NCI-H1105 (cell line): Measurements from ENCODE around the gene RNF130.

Source experiments
- DNase-seq: peaks from one replicate; lab custom pipeline; 2025; lab: John Stamatoyannopoulos, UW

Gene RNF130, protein sequence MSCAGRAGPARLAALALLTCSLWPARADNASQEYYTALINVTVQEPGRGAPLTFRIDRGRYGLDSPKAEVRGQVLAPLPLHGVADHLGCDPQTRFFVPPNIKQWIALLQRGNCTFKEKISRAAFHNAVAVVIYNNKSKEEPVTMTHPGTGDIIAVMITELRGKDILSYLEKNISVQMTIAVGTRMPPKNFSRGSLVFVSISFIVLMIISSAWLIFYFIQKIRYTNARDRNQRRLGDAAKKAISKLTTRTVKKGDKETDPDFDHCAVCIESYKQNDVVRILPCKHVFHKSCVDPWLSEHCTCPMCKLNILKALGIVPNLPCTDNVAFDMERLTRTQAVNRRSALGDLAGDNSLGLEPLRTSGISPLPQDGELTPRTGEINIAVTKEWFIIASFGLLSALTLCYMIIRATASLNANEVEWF

DNA sequence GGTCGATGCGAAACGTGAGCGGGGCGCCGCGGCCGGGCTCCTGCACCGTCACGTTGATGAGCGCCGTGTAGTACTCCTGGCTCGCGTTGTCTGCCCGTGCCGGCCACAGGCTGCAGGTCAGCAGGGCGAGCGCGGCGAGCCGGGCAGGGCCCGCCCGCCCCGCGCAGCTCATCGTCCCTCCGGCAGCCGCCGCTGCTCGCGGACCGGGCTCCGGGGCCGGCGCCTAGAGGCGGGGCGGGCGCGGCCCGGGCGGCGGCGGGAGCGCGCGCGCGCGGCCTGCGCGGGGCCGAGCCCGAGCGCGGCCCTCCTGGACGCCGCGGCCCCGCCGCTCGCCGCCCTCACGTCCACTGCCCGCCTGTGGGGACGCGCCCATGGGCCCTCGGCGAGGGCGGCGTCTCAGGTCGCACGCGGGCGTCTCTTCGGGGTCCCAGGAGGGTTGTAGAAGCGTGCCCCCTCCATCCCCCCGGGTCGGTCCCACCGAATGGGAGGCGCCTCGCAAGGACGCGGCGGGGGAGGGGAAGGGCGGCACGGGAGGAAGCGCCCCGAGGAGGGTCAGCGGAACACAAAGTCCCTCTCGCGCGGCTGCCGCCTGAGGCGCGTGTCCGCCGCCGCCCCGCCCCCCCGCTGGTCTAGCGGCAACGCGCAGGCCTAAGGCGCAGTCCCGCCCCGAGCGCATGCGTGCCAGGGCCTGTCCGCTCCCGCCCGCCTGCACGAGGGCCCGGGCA lies at the start of gene RNF130:
Gene RNF130, minus strand, starts transcription at position 229 of the 725 bp plus-strand sequence. Its CDS starts 57 bp downstream, at position 172.
- DNase-seq: peak; percentile 62

DNA sequence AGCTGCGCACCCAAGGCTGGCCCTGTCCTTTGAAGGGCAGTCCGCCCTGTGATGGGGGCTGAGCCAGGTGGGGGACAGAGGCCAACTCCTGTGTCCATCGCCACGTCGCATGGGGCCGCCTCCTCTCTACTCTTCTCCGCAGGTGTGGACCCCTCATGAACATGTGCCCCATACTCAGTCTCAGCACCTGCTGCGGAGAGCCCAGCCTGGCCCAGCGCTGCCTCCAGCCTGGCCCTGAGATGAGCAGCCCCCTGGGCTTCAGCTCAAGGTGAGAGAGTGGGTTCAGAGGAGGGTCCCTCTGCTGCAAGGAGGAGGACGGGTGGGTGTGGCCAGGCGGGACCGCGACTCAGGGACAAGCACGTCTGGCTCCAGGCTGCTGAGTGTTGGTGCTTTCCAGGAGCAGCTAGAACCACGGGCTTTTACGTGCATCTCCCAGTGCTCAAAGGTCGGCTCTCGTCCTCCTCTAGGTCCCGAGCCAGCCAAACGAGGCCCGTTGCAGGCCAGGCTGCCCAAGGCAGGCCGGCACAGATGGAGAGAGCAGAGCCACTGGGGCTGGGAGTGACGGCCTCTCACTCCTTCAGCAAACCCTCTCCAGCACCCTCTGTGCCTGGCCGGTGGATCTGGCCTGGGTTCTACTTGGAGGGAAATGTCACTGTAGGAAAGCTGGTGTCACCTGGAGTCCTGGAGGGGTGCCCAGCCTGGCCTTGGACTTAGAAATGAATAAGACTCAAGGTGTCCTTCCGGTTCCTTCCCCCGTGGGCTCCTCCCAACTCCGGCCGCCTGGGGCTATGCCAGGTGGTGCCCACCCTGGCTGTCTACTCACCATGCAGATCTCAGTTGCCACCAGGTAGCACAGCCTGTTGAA lies 48.9 kb upstream of the RNF130 start:
- DNase-seq: no peak

DNA sequence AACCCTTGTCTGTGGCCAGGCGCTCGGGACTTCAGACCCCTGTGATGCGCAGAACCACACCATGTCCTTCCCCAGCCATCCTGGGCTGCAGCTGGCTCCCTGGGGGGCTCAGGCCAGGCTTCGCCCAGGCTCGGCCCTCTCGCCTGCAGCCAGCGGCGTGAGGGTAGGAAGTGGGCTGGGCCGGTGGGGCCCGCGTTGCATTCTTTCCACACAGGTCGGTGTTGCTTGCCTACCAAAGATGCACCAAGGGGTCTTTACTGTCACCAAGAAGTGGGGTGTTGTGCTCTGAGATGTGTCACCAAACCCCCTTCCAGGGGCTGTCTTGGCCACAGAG lies 48.3 kb upstream of the RNF130 start:
- no peak for DNase-seq

DNA sequence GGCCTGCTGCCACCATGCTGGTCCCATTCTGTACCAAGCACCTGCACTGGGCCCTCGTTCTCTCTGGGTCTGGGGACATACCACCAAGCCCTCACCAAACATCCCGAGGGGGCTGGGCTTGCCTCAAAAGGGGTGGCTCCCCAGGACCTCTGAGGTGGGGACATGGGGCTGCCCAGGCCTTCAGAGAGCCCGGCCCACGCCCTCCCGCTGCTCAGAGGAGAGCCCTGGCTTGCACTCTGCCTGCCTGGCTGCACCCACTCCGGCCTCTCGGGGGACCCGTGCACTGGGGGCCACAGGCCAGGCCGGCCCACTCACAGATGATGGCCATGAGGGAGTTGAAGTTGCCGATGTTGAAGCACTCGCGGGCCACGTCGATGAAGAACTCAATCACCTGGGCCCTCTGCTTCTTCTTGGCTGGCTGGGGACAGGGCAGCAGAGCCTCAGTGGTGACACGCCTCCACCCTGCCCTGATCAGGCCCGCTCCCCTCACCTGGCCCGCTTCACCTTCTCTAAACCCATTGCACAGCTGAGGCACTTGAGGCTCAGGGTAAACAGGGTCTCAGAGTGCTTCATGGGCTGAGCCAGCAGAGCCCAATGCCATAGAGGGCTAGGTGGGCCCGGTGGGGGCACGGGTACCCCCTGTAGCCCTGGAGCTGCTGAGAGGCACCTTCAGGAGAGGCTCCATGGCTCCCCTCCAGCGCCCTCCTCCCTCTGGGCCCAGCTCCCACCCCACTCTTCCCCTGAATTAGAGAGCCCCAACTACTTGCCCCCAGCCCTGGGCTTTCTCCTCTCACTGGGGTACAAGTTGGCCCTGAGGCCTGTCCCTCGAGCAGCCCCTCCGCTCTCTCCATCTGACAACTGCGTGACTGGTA lies 47.7 kb upstream of the RNF130 start:
- DNase-seq: no peak

DNA sequence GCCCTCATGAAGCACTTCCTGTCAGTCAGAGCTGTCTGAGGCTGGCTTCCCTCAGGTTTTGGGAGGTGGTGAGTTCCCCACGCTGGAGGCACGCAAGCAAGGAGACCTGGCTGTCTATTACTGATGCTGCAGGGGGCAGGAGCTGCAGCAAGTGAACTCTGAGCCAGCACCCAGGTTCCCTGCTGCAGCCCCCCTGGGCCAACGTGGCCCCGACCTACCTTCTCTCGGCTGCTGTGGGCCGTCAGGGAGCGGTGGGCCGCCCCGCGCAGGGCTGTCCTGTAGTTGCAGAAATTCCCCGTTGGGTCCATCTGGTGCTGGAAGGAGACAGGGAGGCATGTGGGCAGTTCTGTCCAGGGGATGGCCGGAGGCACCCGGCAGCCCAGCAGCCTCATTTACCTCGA lies 46.8 kb upstream of the RNF130 start:
- DNase-seq: no peak

DNA sequence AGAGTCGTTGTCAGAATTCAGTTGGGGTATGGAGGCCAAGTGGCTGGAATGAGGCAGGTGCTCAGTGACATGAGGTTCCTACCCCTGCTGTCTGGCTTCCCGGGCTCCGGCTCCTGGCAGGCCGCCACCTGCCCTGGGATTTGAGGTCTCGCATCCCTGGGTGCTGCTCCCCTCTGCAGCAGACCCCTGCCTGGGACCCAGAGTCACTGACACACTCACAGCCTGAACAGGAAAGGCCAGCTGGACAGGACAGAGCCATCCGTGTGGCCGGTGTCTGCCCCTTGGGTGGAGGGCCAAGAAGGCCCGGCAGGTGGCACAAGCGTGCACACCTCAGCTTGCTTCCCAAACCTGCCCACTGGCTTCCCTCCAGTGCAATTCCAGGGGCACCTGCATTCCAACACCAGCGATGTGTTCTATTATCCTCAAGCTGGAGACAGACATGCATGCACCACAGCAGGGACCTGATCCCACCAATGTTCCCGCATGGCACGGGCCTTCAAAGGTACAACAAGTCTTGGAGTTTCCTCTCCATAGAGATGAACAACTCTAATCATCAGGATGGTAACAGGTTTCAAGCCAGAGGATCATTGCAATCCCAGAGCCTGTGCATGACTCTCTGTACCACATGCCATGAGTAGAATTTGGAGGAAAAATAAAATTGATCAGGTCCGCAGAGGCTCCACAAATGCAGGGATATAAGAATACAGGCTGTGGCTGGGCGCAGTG lies 45.6 kb upstream of the RNF130 start:
- DNase-seq: no peak

DNA sequence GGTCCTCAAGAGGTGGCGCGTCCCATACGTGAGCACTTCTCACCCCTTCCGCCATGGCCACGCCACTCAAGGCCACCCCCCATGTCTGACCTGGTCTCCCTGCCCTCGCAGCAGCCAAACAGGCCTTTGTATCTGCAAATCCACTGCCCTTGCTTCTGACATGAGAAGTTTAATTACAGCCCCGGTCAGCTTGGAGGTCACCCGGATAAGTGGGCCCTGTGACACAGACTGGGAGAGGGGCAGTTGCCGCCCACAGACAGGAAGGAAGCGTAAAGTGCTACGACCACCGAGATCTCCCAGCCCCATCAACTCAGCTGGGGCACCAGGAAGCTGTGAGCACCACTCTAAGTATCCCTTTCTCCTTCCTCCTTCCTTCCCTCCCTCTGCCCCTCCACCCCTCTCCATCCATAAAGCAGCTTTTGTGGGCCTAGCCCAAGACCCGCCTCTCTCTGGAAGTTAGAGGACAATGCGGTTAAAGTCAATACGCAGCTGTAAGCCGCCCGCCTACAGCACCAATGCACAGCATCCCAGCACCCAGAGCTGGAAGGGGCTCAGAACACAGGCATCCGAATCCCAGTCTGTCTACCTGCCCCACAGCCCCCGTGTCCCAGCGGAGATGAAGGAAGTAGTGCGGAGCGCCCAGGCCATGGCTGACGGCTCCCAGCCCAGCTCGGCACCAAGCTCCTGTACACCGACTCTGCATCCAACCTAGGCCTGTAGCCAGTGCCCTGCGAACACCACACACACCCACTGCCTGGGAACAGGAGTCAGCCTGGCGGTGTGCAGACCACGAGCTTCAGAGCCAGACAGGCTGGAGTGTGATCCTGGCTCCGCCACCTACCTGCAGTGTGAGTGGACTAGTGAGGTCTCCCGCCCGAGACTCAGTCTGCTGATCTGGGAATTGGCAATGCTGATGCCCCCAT lies 44.8 kb upstream of the RNF130 start:
- DNase-seq: no peak

DNA sequence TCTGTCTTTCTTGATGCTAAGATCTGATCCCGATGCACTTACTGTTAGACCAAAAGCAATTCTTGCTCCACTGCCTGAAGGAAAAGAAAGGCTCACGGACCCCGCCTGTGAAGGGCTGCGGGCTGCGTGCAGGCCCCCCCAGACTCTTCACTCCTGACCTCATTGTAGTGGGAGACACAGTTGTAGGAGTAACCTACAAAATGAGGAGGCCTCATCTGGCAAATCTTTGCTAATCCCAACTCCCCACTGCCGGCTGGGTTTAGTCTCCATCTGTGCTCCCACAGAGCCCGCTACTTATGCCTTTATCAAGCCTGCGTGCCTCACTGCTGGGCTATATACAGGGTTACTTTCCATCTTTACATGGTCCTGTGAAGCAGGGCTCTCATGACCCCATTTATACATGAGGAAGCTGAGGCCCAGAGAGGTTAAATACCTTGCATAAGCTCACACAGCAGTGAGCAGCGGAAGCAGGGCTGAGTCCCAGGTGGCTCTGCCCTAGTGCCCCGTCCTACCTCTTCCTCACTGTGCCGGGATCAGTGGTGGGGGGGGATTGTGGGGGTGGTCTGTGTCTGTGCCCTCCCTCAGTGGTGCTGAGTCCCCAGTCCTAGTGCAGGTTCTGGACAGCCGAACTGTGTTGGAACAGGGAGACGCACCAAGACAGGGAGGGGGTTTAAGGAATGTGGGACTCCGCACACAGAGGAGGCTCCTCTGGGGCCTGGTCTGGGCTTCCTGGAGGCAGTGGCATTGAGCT lies 43.9 kb upstream of the RNF130 start:
- no peak for DNase-seq

DNA sequence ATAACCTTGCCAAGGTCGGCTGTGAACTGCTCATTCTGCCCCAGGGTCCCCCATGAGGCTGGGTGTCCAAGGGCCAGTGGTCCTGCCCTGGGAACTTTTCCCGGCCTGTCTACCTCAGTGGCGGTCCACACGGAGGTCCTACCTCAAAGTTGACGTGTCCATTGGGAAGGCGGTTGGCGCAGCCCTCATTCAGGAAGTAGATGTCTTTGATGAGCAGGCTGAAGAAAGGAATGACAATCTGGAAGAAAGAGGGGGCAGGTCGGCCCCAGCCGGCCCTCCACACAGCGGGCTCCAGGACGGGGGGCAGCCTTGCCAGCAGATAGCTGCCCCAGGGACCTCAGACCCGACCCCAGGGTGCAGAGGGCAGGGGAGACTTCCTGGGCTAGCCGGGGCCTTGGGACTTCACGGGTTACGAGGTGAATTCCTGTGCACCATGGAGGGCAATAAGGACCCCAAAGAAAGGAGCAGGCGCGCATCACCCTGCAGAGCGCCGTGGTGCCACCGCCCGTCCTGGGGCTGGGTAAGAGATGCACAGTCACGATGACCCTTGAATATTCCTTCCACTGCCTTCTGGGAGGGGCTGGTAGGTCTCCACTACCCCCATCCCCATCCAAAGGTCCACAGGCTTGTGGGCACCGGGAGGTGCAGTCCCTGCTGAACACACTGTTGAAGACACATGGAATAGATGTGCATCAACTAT lies 42.9 kb upstream of the RNF130 start:
- no peak for DNase-seq

DNA sequence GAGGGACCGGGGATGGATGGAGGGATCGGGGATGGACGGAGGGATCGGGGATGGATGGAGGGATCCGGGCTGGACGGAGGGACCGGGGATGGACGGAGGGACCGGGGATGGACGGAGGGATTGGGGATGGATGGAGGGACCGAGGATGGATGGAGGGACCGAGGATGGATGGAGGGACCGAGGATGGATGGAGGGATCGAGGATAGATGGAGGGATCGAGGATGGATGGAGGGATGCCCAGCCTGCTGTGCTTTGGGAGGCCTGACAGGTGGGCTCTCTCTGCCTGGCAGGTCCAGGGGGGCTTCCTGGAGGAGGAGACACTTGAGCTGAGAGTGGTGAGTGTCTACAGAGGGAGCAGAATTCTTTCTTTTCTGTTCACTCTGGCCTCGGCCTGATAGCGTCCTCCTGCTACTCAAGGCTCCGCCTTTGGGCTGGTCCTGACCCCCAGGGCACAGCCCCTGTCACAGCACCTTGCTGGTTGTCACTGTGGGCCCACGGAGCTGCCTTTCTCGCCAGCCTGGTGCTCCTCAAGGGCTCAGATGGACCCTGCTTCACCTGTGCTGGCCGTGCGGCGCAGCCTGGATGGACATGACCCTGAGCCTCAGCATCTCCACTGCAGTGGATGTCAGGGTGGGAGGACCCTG lies 42.2 kb upstream of the RNF130 start:
- DNase-seq: no peak

DNA sequence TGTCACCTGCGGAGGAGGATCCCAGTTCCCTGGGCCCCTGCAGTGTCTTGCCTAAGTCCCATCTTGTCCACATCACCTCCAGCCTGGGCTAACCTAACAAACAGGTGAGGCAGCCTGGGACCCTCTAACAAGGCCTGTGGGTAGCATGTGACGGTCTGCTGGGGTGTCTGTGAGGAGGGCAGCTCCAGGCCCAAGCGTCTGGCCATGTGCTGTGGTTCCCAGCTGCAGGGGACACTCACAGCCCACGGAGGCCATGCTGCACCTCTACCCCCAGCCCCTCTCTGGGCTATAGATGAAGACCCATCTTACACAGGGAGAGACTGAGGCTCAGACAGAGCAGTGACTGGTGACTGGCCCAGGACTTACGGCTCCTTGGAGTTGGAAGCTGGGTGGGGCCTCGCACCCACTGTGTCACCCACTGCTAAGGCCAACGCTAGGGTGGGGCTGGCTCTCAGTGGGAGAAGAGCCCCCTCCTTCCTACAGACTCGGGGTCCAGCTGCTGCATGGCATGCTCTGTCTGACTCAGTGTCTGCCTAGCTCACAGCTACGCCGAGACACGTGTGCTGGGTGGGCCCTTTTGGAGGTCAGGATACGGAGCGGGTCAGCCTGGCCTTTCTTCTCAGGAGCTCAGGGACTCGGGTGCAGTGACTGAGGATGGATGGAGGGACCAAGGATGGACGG lies 40.8 kb upstream of the RNF130 start:
- DNase-seq: no peak

DNA sequence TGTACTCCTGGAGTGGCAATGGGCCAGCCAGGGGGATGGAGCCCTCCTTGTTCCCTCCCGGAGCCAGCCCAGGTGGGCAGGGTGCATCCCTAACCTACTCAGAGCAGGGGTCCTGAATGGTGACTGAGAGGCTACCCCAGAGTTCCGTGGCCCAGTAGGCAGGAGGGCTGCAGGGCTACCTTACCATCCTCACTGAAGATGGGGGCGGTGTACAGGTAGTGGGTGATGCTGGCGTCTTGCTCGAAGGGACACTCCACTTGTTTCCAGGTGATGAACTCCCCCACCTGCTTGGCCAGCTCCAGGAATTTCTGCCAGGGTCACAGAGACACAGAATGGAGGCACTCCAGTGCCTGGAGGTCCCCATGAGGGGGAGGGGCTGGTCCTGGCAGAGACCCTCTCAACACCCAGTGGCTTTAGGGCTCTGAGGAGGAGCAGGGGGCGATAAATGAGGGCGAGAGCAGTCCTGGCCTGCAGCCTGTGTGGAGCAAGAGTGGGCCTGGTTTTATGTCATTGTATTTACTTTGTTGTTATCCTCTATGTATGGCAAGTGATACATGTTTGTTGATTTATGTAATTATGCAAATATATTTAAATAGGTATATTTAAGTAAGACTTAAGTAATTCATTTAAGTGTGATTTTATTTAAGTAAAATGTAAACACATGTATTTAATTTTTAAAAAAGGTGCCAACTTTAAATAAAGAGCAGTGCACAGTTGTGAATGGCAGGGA lies 39.9 kb upstream of the RNF130 start:
- DNase-seq: no peak

DNA sequence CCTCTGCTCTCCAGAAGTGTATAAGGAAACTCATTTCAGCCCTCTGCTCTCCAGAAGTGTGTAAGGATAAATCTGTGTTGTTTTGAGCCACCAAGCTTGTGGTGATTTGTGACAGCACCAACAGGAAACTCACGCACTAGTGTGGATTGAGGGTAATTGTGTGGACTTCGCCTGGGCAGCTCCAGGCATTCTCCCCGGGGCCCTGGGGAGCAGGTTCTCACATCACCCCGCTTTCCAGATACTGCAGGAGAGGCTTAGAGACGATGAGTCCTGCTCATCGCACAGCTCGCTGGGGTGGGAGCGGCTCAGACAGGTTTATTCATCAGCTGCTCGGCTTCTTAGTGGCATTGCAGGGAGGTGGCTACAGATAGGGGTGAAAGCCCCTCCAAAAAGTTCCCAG lies 38.4 kb upstream of the RNF130 start:
- DNase-seq: no peak

DNA sequence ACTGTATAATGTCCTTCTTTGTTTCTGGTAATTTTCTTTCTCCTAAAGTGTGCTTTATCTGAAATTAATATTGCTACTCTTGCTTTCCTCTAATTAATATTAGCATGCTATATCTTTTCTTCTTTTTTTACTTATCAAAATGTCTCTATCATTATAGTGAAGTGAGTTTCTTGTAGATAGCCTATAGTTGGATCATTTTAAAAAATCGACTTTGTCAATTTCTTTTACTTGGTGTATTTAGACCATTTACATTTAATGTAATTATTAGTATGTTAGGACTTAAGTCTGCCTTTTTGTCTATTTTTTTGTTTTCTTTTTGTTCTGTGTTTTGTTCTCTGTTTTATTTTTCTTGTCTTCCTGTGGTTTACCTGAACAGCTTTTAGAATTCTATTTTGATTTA lies 35.4 kb upstream of the RNF130 start:
- no peak for DNase-seq

DNA sequence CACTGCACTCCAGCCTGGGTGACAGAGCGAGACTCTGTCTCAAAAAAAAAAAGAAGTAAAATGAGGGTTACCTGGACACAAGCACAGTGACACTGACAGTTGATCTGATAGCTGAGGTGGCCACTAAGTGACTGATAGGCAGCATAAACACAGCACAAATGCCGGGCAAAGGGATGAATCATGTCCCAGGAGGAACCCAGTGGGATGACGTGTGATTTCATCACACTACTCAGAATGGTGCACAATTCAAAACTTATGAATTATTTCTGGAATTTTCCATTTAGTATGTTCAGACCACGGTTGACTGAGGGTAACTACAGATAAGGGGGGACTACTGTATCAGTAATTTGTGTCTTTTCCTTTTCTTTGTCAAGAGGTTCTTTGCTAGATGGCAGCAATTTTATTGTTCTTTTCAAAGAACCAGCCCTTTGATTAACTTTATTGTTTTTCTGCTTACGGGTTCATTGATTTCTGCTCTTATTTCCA lies 34.3 kb upstream of the RNF130 start:
- DNase-seq: no peak

DNA sequence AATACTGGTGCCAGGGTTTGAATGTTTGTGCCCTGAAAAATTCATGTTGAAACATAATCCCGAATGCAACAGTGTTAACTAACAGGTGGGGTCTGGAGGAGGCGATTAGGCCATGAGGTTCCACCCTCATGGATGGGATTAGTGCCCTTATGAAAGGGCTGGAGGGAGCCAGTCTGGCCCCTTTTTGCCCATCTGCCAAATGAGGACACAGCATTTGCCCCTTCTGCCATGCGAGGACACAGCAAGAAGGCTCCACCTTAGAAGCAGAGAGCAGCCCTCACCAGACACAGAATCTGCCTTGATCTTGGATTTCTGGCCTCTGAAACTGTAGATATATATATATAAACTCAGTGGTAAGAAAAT lies 32.6 kb upstream of the RNF130 start:
- DNase-seq: no peak
